Tibial nerve (tissue), 4 donors: ENCODE measurements around the gene CAMK2B. TPM values are rescaled to one million over a fixed set of nuclear protein-coding genes. Genes with fewer than 3 reads are reported as not detected.

ENCODE experiments used
- DNase-seq, 2 donors: peaks; one replicate each; pipeline ENCODE4 v3.0.0-alpha.2; 2019; ENCODE audit warnings: low spot score in 2 of 2
- H3K27ac ChIP-seq, 4 donors: fragments of 200-600 bp; sonication (generic) in 3 of 4; one replicate each; pipeline ENCODE4 v1.5.1; 2017 to 2019; ENCODE audit warnings: mild to moderate bottlenecking in 1 of 4
- H3K27me3 ChIP-seq, 2 donors: fragments of 200-600 bp; sonication (generic) in 1 of 2; one replicate each; pipeline versions ENCODE4 v1.5.1 to v1.6.0; 2017 to 2019
- H3K36me3 ChIP-seq, 3 donors: fragments of 200-600 bp; sonication (generic); one replicate each; pipeline ENCODE4 v1.5.1; 2018 to 2019
- H3K4me1 ChIP-seq, 4 donors: fragments of 200-600 bp; sonication (generic) in 3 of 4; one replicate each; pipeline ENCODE4 v1.5.1; 2017 to 2019
- H3K4me3 ChIP-seq, 4 donors: fragments of 200-600 bp; sonication (generic) in 3 of 4; one replicate each; pipeline ENCODE4 v1.5.1; 2017 to 2019; ENCODE audit warnings: mild to moderate bottlenecking in 1 of 4, moderate library complexity in 1 of 4
- H3K9me3 ChIP-seq, 4 donors: fragments of 200-600 bp; sonication (generic) in 3 of 4; one replicate each; pipeline ENCODE4 v1.5.1; 2017 to 2019
- EP300 ChIP-seq, 2 donors: sonication (generic); formaldehyde crosslinking; IDR thresholded peaks; one replicate each; pipeline ENCODE4 v1.6.1; 2017; ENCODE audit warnings: antibody characterized with exemption in 2 of 2, mild to moderate bottlenecking in 1 of 2
- POLR2A ChIP-seq, 2 donors: fragments of 450-650 bp; IDR thresholded peaks; one replicate each; pipeline ENCODE4 v1.6.1; 2017; ENCODE audit warnings: antibody characterized with exemption in 2 of 2, mild to moderate bottlenecking in 2 of 2, moderate library complexity in 2 of 2
- WGBS, 2 donors: methylation state at CpG; one replicate each; pipeline ENCODE4 v1.1.5; 2018; 5-methylcytosine and 5-hydroxymethylcytosine counted together
- total RNA-seq, 4 donors: library from RNA; depleted of rRNA; stranded (reverse); fragments of >200 nt; gene quantifications; one replicate each; pipeline ENCODE4 v1.1.0, GENCODE V29; 2016
- TF ChIP-seq, protein P1 (sequence below), 5 experiments: fragments of 200-600 bp in 3 of 5; fragments of 450-650 bp in 2 of 5; sonication (generic) in 3 of 5; IDR thresholded peaks; one replicate each; pipeline ENCODE4 v1.5.1; 2016 to 2019; ENCODE audit warnings: antibody characterized with exemption in 5 of 5, mild to moderate bottlenecking in 3 of 5, moderate library complexity in 2 of 5

CAMK2B gene
- total RNA-seq, 4 donors from 2014 or later = 9.0 to 14.7 (median 10.9) TPM

DNA sequence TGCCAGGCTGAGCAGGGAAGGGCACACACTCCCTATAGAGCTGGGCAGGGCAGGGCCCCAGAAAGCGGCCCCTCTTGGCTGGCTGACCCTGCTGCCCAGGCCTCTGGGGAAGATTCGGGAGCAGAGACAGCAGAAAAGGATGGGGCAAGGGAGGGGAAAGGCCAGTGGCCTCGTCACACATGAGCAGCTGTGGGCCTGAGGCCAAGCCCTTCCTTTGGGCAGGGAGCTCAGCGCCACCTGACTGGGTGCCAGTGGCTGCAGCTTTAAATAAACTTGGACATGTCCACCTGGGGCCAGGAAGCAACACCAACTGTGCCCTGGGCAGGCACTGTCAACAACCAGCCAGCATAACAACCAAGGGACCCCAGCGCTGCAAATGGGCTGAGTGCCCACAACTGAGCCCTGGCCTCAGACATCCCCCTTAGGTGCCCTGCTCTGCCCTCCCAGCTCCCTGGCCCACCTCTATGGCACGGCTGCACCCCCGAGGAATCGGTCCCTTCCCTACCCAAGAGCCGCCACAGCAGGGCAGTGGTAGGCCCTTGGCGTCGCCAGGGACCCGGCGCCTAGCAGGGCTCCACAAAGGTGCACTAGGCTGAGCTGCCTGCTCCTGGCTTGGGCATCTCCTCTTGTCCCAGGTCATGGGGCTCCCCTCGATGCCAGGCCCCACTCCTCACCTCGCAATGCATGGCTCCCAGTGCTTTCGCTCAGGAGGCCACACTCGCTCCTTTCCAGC is 2.6 kb downstream of the CAMK2B start:
- WGBS, 2 donors = 74 to 82% methylated on average over 4 to 17 of the region's 17 CpGs
- TF ChIP-seq, protein P1, sequence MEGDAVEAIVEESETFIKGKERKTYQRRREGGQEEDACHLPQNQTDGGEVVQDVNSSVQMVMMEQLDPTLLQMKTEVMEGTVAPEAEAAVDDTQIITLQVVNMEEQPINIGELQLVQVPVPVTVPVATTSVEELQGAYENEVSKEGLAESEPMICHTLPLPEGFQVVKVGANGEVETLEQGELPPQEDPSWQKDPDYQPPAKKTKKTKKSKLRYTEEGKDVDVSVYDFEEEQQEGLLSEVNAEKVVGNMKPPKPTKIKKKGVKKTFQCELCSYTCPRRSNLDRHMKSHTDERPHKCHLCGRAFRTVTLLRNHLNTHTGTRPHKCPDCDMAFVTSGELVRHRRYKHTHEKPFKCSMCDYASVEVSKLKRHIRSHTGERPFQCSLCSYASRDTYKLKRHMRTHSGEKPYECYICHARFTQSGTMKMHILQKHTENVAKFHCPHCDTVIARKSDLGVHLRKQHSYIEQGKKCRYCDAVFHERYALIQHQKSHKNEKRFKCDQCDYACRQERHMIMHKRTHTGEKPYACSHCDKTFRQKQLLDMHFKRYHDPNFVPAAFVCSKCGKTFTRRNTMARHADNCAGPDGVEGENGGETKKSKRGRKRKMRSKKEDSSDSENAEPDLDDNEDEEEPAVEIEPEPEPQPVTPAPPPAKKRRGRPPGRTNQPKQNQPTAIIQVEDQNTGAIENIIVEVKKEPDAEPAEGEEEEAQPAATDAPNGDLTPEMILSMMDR (IDR thresholded peaks at IDR 0.05) = no peak
- TF ChIP-seq POLR2A (IDR thresholded peaks at IDR 0.05) (no peak), EP300 (IDR thresholded peaks at IDR 0.05) (no peak)
- peaks cover 0 to 14% (median 0%) of the 10 kb centered on the region in 4 donors for H3K4me1 ChIP-seq

DNA sequence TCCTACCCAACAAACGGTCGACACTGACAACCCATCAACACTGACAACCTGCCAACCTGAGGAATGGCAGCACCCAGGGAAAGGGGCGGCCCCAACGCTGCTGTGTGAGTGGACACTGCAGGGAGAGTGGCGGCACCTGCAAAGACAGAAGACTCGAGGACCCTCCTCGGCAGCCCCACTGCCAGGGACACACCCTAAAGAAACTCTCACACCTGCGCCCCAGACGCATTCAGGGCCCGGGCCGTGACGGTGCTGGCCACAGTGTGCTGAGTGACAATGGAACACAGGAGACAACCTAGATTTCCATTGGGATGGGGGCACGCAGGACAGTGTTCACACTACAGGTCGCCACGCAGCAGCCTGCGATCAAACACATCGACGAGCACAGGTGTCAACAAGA is 3.6 kb downstream of the CAMK2B start:
- Histone ChIP-seq H3K4me3 (no peak overlapping the region), H3K27me3 (peaks cover 0 to 29% of the 10 kb centered on the region in 2 donors), H3K36me3 (no peaks in the 10 kb centered on the region), H3K27ac (no peak overlapping the region), H3K4me1 (peaks cover 0 to 14% (median 0%) of the 10 kb centered on the region in 4 donors), H3K9me3 (no peaks in the 10 kb centered on the region)
- WGBS, 2 donors = 85% methylated on average over 14 to 18 of the region's 18 CpGs
- DNase-seq = no peak
- TF ChIP-seq EP300 (IDR thresholded peaks at IDR 0.05) = no peak
- TF ChIP-seq, protein P1 (IDR thresholded peaks at IDR 0.05) = no peak
- TF ChIP-seq POLR2A (IDR thresholded peaks at IDR 0.05) = no peak

More for the DNA sequence above, 2.6 kb downstream of the CAMK2B start:
- no peak for DNase-seq
- Histone ChIP-seq H3K27ac (peak overlapping the region in 2 of 4 donors; percentile 60 to 79), H3K36me3 (no peaks in the 10 kb centered on the region), H3K27me3 (peaks cover 0 to 29% of the 10 kb centered on the region in 2 donors), H3K9me3 (no peaks in the 10 kb centered on the region), H3K4me3 (no peak overlapping the region)

DNA sequence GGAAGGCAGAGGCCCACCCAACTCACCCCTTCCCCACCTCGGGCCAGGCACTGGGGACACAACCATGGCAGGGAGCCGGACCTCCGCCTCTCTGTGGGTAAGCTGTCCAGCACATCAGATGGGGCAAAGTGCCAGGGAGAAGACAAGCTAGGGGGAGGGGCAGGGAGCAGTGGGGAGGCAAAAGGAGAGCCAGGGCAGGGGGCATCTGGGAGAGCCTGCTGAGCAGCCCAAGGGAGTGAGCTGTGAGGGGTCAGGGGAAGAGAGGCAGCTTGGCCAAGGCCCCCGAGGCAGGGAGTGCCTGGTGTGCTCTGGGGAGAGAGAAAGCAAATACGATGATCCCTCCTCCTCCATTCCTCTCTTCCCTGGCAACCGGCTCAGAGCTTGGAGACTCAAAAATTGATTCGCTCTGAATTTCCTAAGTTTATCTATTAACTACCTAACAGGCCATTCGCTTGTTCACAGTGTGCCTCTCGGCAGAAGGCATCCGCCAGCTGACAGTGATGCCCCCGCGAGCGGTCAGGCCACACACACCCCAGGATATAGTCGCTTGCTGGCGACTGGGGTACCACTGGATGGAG is 4.5 kb downstream of the CAMK2B start:
- no peak for TF ChIP-seq POLR2A (IDR thresholded peaks at IDR 0.05)
- TF ChIP-seq, protein P1 (IDR thresholded peaks at IDR 0.05) = no peak
- no peak for TF ChIP-seq EP300 (IDR thresholded peaks at IDR 0.05)
- Histone ChIP-seq H3K36me3 (no peaks in the 10 kb centered on the region), H3K4me1 (peaks cover 0 to 9% (median 0%) of the 10 kb centered on the region in 4 donors), H3K9me3 (peaks cover 0 to 2% (median under 1%) of the 10 kb centered on the region in 4 donors), H3K4me3 (no peak overlapping the region), H3K27ac (no peak overlapping the region), H3K27me3 (peaks cover 0 to 20% of the 10 kb centered on the region in 2 donors)
- WGBS, 2 donors = 57% methylated on average over 15 of the region's 15 CpGs
- DNase-seq = no peak

DNA sequence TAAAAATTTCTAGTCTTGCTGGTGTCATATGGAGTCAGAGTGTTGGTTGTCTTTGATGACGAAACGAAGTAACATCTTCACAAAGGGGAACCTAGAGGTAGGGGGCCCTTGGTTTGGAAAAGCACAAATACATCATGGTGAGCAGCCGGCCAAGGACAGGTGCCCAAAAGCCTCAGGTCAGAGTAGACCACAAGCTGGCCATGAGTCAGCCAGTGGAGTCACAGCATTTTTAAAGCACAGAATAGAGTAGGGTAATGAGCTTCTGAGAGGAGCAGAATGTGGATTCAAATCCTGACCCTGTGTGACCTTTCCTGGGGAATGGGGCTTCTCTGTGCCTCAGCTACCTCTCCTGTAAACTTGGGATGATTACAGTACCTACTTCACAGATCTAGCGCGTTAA is 5.3 kb downstream of the CAMK2B start:
- Histone ChIP-seq H3K27ac (no peak overlapping the region), H3K36me3 (no peaks in the 10 kb centered on the region), H3K4me1 (peaks cover 0 to 5% (median 0%) of the 10 kb centered on the region in 4 donors), H3K9me3 (peaks cover 0 to 8% (median 4%) of the 10 kb centered on the region in 4 donors), H3K4me3 (no peak overlapping the region), H3K27me3 (peaks cover 0 to 16% of the 10 kb centered on the region in 2 donors)
- no peak for DNase-seq
- WGBS, 2 donors = 89 to 90% methylated on average over 5 of the region's 5 CpGs
- TF ChIP-seq EP300 (IDR thresholded peaks at IDR 0.05) = no peak
- TF ChIP-seq, protein P1 (IDR thresholded peaks at IDR 0.05) = no peak

DNA sequence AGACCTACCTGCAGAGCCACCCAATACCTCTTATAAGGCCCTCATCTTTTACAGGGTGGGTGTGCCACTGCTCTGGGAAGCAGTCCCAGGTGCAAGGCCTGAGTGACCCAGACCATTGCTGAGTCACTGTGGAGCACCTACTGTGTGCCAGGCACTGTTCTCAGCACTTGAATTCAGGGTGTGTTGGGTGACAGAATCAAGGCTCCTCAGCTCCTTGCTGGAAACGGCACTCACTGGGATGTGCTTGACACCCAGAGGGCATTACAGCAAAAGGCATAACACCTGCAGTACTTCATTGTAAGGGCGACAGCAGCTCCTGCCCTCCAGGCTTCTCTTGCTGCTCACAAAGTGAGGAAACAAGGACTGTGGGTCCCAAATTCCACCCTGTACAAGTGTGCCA is 7.1 kb downstream of the CAMK2B start:
- DNase-seq = no peak
- H3K4me1 ChIP-seq = no peaks in the 10 kb centered on the region

More for the DNA sequence above, 7.1 kb downstream of the CAMK2B start:
- Histone ChIP-seq H3K27me3 (peaks cover 0 to 2% of the 10 kb centered on the region in 2 donors), H3K27ac (no peak overlapping the region), H3K4me3 (no peak overlapping the region), H3K36me3 (no peaks in the 10 kb centered on the region), H3K9me3 (peaks cover 0 to 10% (median 4%) of the 10 kb centered on the region in 4 donors)
- TF ChIP-seq, protein P1 (IDR thresholded peaks at IDR 0.05) = no peak
- TF ChIP-seq EP300 (IDR thresholded peaks at IDR 0.05) (no peak), POLR2A (IDR thresholded peaks at IDR 0.05) (no peak)
- WGBS, 2 donors = 50 to 68% methylated on average over 2 of the region's 2 CpGs
